Astrocyte (in vitro differentiated cells and primary cell): ENCODE measurements around the gene CYBB.

Experiments used
- CTCF ChIP-seq: IDR thresholded peaks from 2 replicates; pipeline ENCODE4 v1.5.1; 2011; ENCODE audit warnings: low read depth, mild to moderate bottlenecking, inconsistent platforms, low read length, moderate library complexity; ENCODE audit not compliant: insufficient read depth
- EZH2 ChIP-seq: IDR thresholded peaks from 2 replicates; pipeline ENCODE4 v1.6.1; 2012; ENCODE audit warnings: mild to moderate bottlenecking, low read length, inconsistent platforms; ENCODE audit not compliant: insufficient read depth

- TF ChIP-seq CTCF (no peak), EZH2 (no peak)
These were observed 25.3 kb upstream of the CYBB start for GRCh38 chrX:37754516-37754915.
